HG03457 (cell line): ENCODE data around the gene COL13A1.

Experiments used
- ATAC-seq: cut with Tn5 transposase; IDR thresholded peaks from one replicate; pipeline ENCODE4 v1.9.1; 2021; ENCODE audit warnings: moderate number of reproducible peaks; ENCODE audit not compliant: unreplicated experiment

Gene COL13A1

DNA sequence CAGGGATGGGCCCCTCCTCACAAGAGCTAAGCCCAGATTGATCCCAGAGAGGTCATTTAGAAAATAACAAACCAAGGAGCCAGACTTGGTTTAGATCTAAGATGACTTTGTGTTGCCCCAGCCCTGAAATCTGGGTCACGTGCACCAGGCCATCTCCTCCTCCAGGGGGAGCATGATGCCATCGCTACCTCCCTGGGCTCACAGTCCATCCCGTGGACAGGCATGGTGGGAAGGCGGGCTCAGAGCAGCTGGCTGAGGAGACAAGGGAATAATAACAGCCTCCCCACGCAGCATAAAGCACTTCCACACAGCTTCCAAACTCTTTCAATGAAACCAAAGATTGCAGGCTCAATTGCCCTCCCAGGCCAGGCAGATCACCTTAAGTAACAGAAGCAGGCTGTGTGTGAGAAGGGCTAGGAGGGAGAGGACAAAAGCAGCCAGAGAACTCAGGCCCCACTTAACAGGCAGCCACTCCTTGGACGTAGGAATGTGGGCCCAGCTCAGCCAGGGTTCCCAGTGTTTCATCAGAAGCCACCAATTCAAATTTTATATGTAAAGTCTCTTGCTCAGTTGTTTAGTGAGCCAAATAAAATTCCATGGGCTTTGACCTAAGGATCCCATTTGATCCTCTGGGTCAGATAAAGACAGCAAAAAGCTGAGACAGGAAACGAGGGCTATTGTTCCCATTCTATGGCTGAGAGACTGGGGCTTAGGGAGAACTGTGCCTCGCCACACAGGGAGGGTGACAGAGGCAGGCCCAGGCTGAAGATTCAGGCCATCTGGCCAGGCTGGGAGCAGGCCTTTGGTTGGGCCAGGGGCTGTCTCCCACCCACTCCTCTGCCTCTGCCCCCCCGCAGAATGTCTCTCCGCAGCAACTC, 100.2 kb downstream of the COL13A1 start:
- ATAC-seq = no peak

GRCh38 chr10:69902835-69903535, 101.3 kb downstream of the COL13A1 start:
- ATAC-seq = no peak

DNA sequence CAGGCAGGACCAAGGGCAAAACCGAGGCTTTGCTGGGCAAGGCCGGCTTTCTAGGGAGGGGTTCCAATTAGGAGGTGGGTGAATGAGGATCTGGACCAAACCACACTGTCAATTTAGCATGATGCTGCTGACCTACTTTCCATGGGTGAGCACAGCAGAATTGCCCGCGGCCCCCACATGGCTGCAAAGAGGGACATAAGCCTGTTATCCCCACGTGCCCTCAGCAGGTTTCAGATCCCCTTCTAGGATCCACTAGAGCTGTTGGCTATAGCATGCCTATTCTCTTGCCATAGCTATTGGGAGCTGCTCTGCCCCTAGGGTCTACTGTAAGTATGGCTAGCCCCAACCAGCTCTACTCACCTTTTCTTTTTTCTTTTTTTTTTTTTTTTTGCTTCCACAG, 102.8 kb downstream of the COL13A1 start:
- no peak for ATAC-seq

- ATAC-seq = no peak
Measured at GRCh38 chr10:69906425-69906824, 104.7 kb downstream of the COL13A1 start.

DNA sequence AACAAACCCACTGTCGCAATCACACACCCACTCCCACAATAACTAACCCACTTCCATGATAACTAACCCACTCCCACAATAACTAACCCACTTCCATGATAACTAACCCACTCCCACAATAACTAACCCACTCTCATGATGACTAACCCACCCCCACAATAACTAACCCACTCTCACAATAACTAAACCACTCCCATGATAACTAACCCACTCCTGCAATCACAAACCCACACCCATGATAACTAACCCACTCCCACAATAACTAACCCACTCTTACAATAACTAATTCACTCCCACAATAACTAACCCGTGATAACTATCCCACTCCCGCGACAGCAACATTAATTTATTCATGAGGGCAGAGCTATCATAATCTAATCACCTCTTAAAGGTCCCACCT, 105.8 kb downstream of the COL13A1 start:
- no peak for ATAC-seq

DNA sequence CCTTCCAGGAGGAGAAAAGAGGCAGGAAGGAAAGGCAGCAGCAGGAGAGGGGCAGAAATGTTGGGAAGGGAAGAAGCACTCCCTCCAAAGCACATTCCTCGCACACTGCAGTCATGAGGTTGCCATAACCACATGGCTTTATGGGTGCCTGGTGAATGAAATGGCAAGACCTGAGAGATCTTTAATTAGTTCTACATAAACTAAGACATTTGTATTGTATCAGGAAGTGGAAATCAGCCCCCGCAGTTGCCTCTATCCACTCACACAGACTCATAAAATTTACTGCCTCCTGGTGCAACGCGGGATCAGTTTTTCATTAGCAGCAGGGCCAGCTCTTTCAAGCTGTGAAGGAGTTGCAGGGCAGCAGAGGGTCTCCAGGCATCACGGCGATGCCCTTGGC, 106.4 kb downstream of the COL13A1 start:
- no peak for ATAC-seq

- ATAC-seq = no peak
Measured at GRCh38 chr10:69910561-69910960, 108.9 kb downstream of the COL13A1 start.

GRCh38 chr10:69911613-69912528, 110.2 kb downstream of the COL13A1 start:
- no peak for ATAC-seq

DNA sequence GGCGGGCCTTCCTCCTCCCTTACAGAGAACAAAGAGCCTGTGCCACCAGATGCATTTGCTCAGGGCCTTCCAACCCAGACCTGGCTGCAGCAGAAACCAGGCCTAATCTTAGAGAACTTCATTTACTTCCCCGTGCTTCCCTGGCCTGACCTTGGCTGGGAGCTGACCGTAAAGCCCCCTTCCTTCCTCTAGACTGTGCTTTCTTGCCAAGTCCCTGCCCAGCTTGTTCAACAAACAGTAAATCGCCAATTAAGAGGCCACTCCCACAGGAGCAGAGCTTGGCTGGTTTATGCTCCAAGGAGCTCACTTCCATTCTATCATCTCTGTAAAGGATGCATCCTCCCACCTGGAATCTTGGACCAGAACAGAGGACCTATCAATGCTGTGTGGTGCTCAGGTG, 110.9 kb downstream of the COL13A1 start:
- ATAC-seq = no peak

DNA sequence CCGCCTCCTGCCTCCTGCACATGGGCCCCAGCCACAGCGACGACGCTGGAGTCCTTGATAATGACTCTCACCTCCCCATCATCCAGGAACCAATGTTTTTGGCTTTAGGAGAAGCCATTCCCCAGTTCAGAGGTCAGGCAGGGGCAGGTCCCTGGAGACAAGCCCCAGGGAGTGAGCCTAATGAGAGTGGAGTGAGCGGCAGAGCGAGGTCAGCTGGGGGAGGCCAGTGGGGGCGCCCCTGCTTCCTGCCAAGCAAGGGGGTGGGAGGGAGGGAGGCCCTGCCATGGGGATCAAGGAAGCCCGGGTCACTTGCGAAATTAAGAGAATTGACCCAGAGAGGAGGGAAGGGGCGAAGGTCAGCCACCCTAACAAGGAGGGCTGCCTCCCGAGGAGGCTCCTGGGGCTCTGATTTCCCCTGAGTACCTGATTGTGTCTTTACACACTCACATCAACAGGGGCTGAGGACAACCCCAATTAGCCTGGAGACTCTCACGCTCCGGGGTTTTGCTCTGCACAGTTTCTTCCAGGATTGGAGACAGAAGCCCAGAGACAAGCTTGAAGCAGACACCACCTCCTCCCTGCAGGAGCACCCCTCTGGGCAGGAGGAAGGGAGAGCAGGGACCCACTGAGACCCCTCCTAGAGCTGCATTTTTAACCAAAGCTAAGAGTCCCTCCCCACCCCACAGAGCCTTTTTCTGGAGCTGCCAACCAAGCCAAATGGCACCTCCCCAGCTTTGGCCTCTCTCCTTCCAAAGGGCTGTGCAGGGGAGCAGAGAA, 112.1 kb downstream of the COL13A1 start:
- no peak for ATAC-seq

DNA sequence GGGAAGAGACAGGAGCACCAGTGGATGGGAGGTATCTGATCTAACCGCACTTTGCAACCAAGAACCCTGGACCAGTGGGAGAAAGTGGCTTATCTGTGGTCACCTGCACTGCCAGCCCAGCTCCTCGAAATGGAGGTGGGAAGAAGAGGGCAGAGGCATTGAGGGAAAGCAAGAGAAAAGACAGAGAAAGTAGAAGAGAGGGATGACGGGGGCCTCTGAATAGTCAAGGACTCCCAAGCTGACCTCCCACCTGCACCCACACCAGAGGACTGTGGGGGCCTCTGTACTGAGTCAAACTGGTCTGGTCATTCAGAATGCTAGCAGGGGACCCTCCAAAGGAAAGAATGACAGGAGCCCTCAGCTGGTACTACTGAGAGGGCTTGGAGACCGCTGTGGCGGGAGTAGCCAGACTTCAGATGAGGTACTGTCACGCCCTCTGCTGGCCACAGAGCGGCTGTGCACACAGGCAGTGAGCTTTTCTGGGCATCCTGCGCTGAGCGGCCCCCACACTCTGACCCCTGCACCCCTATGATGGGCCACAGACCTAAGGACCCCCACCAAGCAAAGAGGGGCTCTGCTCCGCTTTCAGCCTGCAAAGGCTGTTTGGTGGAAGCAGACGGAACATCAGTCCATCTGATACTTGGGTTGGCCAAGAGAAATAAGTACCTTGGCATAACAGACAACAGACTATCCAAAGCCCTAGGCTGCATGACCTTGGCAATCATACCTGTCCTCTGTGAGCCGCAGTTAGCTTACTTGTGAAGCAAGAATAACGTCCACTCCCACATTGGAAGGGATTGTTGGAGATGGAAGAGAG, 112.9 kb downstream of the COL13A1 start:
- no peak for ATAC-seq

- ATAC-seq = no peak
Measured at GRCh38 chr10:69915215-69915560, 113.5 kb downstream of the COL13A1 start.

DNA sequence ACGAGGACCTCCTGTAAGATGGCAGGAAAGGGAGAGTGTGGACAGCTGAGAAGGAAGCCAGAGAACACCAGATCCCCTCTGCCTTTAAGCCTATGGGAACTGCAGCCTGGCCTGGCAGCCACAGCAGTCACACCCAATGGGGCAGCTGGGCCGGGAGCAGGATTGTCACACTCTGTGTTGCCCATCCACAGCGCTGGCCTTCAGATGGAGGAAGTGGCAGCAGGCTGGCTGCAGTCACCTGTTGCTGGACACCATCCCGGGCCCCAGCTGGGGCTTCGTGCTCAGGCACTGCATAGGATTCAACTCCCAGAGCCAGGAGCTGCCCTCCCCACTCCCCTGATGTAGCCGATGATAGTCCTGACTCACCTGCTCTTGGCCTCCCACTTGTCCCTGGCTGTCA, 114.4 kb downstream of the COL13A1 start:
- ATAC-seq = no peak

GRCh38 chr10:69918036-69918435, 116.3 kb downstream of the COL13A1 start:
- ATAC-seq = no peak

DNA sequence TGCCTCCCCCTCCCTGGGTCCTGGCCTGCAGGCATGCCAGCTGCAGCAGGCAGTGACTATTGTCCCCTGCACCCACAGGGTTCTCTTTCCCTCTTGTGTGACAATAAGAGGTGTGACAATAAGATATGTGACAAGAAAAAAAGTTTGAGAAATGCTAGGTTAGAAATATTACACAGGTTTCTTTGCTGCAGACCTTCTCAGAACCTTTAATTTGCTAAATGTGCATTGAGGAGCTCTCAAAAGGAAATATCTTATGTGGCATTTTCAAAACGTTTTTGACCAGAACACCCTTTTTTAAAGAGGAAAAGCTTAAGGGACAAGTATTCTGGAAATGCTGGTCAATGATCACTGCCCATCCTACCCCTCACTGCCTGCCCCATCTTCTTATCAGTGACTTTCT, 117.5 kb downstream of the COL13A1 start:
- ATAC-seq = no peak

- ATAC-seq = no peak
Measured at GRCh38 chr10:69925111-69925510, 123.4 kb downstream of the COL13A1 start.

DNA sequence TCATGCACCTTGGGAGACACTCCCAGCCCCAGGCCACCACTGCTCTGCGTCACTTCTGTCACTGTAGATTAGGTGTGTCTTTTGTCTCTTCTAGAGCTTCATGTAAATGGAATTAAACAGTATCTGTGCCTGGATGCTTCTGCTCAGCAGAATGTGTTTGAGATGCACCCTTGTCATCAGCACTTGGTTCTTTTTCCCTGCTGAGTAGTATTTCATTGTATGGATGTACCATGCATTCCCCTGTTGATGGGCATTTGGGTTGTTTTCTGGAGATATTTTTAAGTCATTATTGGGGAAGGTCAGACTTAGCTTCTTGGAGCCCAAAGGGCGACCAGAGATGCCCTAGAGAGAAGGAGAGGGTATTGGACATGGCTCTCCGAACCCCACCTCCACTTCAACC, 126.6 kb downstream of the COL13A1 start:
- ATAC-seq = no peak

DNA sequence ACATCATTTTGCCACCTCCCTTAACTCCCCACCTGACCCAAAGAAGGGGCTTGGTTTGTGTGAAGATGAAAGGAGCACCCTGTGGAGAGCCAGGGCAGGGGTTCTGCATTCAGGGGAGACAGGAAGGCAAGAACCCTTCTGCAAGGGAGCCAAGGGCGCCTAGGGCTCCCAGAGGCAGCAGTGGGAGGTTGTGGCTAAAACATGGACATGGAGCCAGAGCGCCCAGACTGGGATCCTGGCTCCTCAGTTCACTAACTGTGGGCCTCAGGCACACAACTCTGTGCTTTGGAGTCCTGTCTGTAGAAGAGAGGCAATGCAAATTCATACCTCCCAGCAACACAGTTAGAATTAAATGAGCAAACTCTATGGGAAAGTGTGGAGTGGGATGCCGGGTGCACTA, 127.9 kb downstream of the COL13A1 start:
- ATAC-seq = no peak

DNA sequence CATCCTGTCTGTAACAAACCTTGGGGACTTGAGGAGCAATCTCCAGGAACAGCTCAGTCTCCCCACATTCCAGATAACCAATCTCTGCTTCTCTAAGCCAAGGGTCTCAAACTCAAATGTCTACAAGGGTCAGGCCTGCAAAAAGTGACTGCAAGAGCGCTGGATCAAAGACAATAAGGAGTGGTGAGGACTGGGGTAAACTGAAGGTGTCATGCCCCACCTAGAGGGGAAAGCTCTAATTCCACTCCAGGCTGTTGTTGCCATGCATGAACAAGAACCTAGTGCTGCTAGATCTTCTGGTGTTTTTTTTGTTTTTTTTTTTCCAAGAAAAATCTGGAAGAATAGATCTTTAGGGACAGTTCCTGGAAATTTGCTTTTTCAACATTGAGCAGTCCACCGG, 133.1 kb downstream of the COL13A1 start:
- no peak for ATAC-seq

DNA sequence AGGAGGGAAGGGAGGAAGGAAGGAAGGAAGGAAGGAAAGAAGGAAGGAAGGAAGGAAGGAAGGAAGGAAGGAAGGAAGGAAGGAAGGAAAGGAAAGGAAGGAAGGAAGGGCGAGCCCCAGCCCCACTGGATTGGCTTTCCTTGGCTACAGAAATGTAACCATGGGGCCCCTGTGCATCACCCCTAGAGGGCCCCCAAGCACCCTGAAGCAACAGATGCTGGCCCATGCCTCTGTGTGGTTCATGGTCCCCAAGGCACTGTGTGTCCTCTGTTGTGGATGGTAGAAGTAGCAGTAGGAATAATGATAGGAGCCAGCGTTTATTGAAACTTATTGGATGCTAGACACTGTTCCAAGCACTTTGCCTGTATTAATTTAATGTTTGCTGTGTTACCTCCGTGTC, 134.4 kb downstream of the COL13A1 start:
- ATAC-seq = no peak
